ENCODE data around the gene C1orf52.

The C1orf52 gene

GRCh38 chr1:85259118-85259911 is at the start of gene C1orf52:
Gene C1orf52 (minus strand): TSS chr1:85259662. CDS start chr1:85259633, 29 bp downstream.
- peak; percentile 77 to 96 for DNase-seq

GRCh38 chr1:85308833-85309350 is 49.4 kb upstream of the C1orf52 start:
- no peak for DNase-seq

GRCh38 chr1:85307987-85308832 is 48.7 kb upstream of the C1orf52 start:
- DNase-seq: peak; percentile 54 to 94

GRCh38 chr1:85306236-85306635 is 46.8 kb upstream of the C1orf52 start:
- no peak for DNase-seq

GRCh38 chr1:85303440-85304162 is 44.1 kb upstream of the C1orf52 start:
- no peak for DNase-seq

GRCh38 chr1:85300140-85300539 is 40.7 kb upstream of the C1orf52 start:
- DNase-seq: no peak

- DNase-seq: no peak
Observed at GRCh38 chr1:85297855-85298629, 38.6 kb upstream of the C1orf52 start.

- no peak for DNase-seq
Observed at GRCh38 chr1:85297538-85297854, 38.0 kb upstream of the C1orf52 start.

- DNase-seq: no peak
Observed at GRCh38 chr1:85296980-85297379, 37.5 kb upstream of the C1orf52 start.

- DNase-seq: no peak
Observed at GRCh38 chr1:85295654-85296053, 36.2 kb upstream of the C1orf52 start.

GRCh38 chr1:85295006-85295431 is 35.6 kb upstream of the C1orf52 start:
- DNase-seq: no peak

GRCh38 chr1:85290826-85291225 is 31.4 kb upstream of the C1orf52 start:
- DNase-seq: no peak

GRCh38 chr1:85289848-85290335 is 30.4 kb upstream of the C1orf52 start:
- no peak for DNase-seq

GRCh38 chr1:85289207-85289847 is 29.9 kb upstream of the C1orf52 start:
- DNase-seq: no peak

GRCh38 chr1:85284202-85284601 is 24.7 kb upstream of the C1orf52 start:
- no peak for DNase-seq

- peak in 1 of 2 experiments; percentile 49 for DNase-seq
Observed at GRCh38 chr1:85283475-85284199, 24.2 kb upstream of the C1orf52 start.

- peak in 1 of 2 experiments; percentile 25 for DNase-seq
Observed at GRCh38 chr1:85282424-85282823, 23.0 kb upstream of the C1orf52 start.

GRCh38 chr1:85280636-85281035 is 21.2 kb upstream of the C1orf52 start:
- DNase-seq: no peak

- DNase-seq: no peak
Observed at GRCh38 chr1:85279458-85280080, 20.1 kb upstream of the C1orf52 start.

GRCh38 chr1:85278853-85279314 is 19.4 kb upstream of the C1orf52 start:
- DNase-seq: no peak
